Activated naive CD8-positive, alpha-beta T cell treated with anti-CD3 and anti-CD28 coated beads for 36 hours (primary cell): Measurements from ENCODE around the gene AHNAK2. TPM values are rescaled to one million over a fixed set of nuclear protein-coding genes. Genes with fewer than 3 reads are reported as not detected.

Source experiments
- DNase-seq: peaks from one replicate; pipeline ENCODE4 v3.0.0; 2021
- H3K27ac Mint-ChIP-seq: one replicate; pipeline ENCODE4 v1.8.0; 2022; ENCODE audit warnings: mild to moderate bottlenecking, moderate library complexity, mixed read lengths
- H3K27me3 Mint-ChIP-seq: one replicate; pipeline ENCODE4 v1.8.0; 2022; ENCODE audit warnings: mild to moderate bottlenecking, mixed read lengths
- H3K36me3 Mint-ChIP-seq: one replicate; pipeline ENCODE4 v1.8.0; 2021; ENCODE audit warnings: mild to moderate bottlenecking, mixed read lengths
- H3K4me1 Mint-ChIP-seq: one replicate; pipeline ENCODE4 v1.8.0; 2021; ENCODE audit warnings: mixed read lengths
- H3K4me3 Mint-ChIP-seq: one replicate; pipeline ENCODE4 v1.8.0; 2022; ENCODE audit warnings: mild to moderate bottlenecking, moderate library complexity, mixed read lengths
- H3K9me3 Mint-ChIP-seq: one replicate; pipeline ENCODE4 v1.8.0; 2022; ENCODE audit warnings: mixed read lengths
- total RNA-seq, 2 experiments: library from RNA; stranded (reverse); gene quantifications; one replicate each; pipeline ENCODE4 v1.2.3, GENCODE V29; 2021

Gene AHNAK2
- total RNA-seq, 2 experiments from 2014 or later = 0.02 TPM; not detected in 1

- no peaks in the 10 kb centered on the region for H3K4me1 Mint-ChIP-seq
- H3K36me3 Mint-ChIP-seq = no peaks in the 10 kb centered on the region
- no peaks in the 10 kb centered on the region for H3K9me3 Mint-ChIP-seq
- peaks cover 6% of the 10 kb centered on the region for H3K27me3 Mint-ChIP-seq
- no peak for DNase-seq
- no peak overlapping the region for H3K27ac Mint-ChIP-seq
- H3K4me3 Mint-ChIP-seq = no peak overlapping the region
These were observed 5.1 kb upstream of the AHNAK2 start for GRCh38 chr14:104983231-104983721.

DNA sequence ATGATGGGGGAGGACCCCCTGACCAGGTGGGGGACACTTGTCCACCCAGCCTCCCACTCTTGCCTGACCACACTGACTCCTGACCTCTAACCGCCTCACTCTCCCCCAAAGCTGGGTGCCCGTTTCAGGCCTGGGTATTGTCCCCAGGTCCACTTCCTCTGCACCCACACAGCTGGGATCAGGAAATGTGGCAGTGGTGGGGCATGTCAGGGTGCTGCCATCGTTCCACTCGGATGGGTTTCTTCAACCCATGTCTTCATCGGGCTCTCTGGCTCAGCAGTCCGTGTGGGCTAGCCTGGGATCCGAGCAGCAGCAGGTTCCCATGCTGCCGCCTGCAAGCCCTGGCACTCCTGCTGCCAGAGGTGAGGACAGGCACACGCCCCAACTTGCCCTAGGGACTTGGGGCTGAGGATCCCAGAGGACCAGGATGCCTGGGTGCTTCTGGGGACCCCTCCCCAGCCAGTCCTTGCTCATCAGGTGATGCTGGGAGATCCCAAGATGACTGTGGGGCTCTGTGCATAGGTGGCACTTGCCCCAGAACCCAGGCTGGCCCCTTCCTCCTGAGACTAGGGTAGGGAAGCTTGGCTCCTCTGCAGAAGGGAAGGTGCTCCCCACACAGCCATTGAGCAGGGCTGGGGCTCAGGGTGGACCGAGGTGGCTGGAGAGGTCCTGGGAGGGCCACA is 4.5 kb upstream of the AHNAK2 start:
- Mint-ChIP-seq H3K9me3 (no peaks in the 10 kb centered on the region), H3K4me3 (no peak overlapping the region), H3K27me3 (peaks cover 9% of the 10 kb centered on the region), H3K27ac (no peak overlapping the region), H3K4me1 (peaks cover 1% of the 10 kb centered on the region), H3K36me3 (no peaks in the 10 kb centered on the region)
- DNase-seq = no peak

GRCh38 chr14:104981699-104982541 is 3.7 kb upstream of the AHNAK2 start:
- Mint-ChIP-seq H3K27ac (no peak overlapping the region), H3K27me3 (peaks cover 16% of the 10 kb centered on the region), H3K4me3 (no peak overlapping the region), H3K9me3 (no peaks in the 10 kb centered on the region), H3K4me1 (peaks cover 2% of the 10 kb centered on the region), H3K36me3 (no peaks in the 10 kb centered on the region)
- no peak for DNase-seq

- no peaks in the 10 kb centered on the region for H3K9me3 Mint-ChIP-seq
- no peaks in the 10 kb centered on the region for H3K36me3 Mint-ChIP-seq
- no peak overlapping the region for H3K27ac Mint-ChIP-seq
- no peak for DNase-seq
- no peak overlapping the region for H3K4me3 Mint-ChIP-seq
- peaks cover 6% of the 10 kb centered on the region for H3K4me1 Mint-ChIP-seq
- H3K27me3 Mint-ChIP-seq = peaks cover 26% of the 10 kb centered on the region
These were observed 2.7 kb upstream of the AHNAK2 start for GRCh38 chr14:104980611-104981531.

DNA sequence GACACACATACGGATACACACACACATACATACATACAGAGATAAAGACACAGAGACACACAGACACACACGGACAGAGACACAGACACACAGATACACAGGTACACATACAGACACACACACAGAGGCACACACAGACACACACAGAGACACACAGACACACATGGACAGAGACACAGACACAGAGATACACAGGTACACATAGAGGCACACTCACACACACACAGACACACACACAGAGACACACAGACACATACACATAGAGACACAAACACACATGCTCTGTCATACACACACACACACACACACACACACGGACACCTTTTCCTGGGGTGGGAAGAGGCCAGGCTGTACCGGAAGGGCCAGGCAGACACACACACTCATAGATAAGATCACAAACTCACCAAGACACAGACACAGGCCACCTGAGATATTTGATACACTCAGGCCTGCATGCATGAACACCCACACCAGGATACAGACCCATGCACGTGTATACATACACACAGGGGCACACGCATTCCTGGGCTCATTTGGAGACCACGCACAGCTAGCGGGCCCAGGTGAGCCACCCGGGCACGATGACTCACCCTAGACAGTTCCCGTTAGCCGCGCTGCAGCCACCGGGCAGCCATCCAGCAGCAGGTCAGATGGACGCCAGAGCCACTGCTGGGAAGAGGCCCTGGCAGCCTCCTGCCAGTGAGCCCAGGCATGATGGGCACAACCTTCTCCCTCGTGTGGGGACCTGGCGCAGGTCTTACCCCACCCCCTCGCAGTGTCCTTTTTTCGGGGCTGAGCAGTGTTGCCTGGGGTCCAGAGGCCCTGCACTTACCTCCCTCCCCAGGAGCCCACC is 1.8 kb upstream of the AHNAK2 start:
- peaks cover 26% of the 10 kb centered on the region for H3K27me3 Mint-ChIP-seq
- H3K36me3 Mint-ChIP-seq = no peaks in the 10 kb centered on the region
- no peaks in the 10 kb centered on the region for H3K9me3 Mint-ChIP-seq
- DNase-seq = no peak
- H3K27ac Mint-ChIP-seq = no peak overlapping the region
- H3K4me1 Mint-ChIP-seq = peaks cover 9% of the 10 kb centered on the region
- H3K4me3 Mint-ChIP-seq = no peak overlapping the region

DNA sequence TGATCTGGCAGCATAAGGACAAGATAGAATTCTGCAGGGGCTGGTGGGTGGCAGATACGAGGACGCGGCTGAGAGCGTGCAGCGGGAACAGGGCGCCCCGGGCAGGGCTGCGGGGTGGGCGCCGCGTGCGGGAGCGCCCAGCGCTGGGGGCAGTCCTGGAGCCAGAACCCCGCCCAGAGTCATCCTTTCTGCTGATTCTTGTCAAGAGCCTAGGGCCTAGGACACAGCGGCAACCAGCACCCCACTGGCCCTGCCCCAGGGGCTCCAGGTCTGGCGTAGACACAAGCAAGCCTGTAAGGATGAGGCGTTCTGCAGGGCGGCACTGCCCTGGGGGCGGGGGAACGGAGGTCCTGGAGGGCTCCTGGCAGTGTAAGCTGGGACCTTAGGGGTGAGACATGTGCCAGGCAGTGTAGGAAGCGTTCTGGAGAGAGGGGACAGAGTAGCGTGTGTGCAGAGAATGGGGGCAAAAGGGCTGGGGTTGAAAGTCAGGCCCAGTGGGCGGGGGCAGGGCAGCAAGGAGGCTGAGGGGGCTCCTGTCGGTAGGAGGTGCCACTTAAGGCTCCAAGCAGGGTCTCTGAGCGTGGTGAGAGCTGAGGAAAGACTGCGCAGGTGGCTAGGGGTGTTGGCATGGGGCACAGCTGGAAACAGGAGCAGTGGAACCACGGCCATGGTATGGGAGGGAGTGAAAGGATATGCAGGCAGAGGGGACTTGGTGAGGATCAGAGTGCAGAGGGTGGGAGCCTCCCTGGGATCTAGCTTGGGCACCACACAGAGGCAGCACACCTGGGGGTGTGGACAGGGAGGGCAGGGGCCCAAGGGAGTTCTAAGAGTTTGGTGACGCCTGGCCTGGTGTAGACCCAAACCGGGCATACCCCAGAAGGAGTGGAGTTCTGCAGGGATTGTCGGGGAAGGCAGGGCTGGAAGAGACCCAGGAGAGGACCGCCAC is 845 bp upstream of the AHNAK2 start:
- Mint-ChIP-seq H3K4me1 (peaks cover 9% of the 10 kb centered on the region), H3K27ac (no peak overlapping the region), H3K27me3 (peaks cover 26% of the 10 kb centered on the region), H3K36me3 (no peaks in the 10 kb centered on the region), H3K9me3 (no peaks in the 10 kb centered on the region), H3K4me3 (no peak overlapping the region)
- no peak for DNase-seq

DNA sequence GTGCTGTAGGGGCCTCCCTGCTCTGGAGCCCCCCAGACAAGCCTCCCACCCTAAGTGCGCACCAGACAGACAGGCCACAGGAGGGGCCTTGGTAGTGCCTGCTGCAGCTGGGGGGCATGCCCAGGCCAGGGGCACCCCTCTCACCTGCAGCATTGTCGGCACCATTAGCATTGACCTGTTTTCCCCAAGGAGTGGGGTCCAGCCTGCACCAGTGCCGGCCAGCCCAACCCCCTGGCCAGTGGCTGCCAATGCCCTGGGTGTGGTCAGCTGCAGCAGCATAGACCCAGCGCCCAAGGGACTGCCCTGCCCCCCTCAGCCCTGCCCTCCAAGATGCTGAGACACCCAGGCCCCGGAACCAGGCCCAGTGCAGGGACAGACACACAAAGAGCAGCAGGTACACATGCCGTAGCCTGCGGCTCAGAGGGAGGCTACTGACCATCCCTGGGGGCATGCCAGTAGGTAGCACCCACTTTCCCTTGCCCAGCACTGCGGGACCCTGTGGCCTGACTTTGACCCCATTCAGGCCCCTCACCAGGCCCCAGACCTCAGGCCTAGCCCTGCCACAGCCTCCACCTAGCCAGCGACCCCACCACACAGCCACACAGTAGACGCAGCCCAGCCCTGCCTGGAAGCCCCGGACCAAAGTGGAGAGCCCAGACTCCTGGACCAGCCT is 1.0 kb downstream of the AHNAK2 start:
- Mint-ChIP-seq H3K27ac (no peak overlapping the region), H3K36me3 (no peaks in the 10 kb centered on the region), H3K4me3 (peak overlapping the region; percentile 78), H3K27me3 (peaks cover 26% of the 10 kb centered on the region), H3K4me1 (peaks cover 9% of the 10 kb centered on the region), H3K9me3 (no peaks in the 10 kb centered on the region)
- no peak for DNase-seq

GRCh38 chr14:104976198-104977007 is 1.8 kb downstream of the AHNAK2 start:
- peak overlapping the region; percentile 25 for H3K4me3 Mint-ChIP-seq
- peaks cover 9% of the 10 kb centered on the region for H3K4me1 Mint-ChIP-seq
- DNase-seq = peak; percentile 82
- no peaks in the 10 kb centered on the region for H3K36me3 Mint-ChIP-seq
- no peak overlapping the region for H3K27ac Mint-ChIP-seq
- peaks cover 26% of the 10 kb centered on the region for H3K27me3 Mint-ChIP-seq
- H3K9me3 Mint-ChIP-seq = no peaks in the 10 kb centered on the region

GRCh38 chr14:104975481-104976197 is 2.5 kb downstream of the AHNAK2 start:
- no peaks in the 10 kb centered on the region for H3K9me3 Mint-ChIP-seq
- peaks cover 9% of the 10 kb centered on the region for H3K4me1 Mint-ChIP-seq
- no peak for DNase-seq
- H3K4me3 Mint-ChIP-seq = no peak overlapping the region
- no peak overlapping the region for H3K27ac Mint-ChIP-seq
- H3K27me3 Mint-ChIP-seq = peaks cover 26% of the 10 kb centered on the region
- no peaks in the 10 kb centered on the region for H3K36me3 Mint-ChIP-seq

DNA sequence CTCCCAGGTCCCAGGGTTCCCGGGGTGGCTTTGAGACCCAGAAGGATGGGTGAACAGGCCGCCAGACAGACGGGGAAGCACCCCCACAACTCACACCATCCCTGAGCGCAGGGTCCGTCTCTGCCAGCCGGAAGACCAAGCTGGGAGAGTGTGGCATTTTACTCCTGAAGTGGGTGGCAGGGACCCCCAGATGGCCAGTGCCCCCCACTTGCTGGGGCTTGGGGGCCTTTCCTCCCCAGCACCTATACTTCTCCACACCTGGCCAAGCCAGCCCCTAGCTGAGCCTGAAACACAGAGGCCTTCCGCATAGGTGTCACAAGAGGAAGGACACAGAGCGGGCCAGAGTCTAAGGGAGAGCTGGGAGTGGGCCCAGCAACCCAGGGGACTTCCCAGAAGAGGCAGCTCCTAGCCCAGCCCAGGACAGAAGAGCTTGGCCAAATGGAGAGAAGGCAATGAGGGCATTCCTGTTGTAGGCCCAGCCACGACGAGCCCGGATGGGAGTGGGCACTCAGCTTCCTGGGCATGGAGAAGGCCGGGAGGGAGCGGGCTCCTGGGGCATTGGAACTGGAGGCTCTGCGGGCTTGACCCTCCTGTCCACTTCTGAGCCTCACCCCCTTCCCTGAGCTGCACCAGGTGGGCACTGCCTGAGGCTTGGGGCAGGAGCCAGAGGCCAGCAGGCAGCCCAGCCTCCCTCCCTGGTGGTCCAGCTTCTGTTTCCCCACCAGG is 3.3 kb downstream of the AHNAK2 start:
- Mint-ChIP-seq H3K27ac (no peak overlapping the region), H3K27me3 (peaks cover 26% of the 10 kb centered on the region), H3K4me1 (peaks cover 9% of the 10 kb centered on the region), H3K4me3 (no peak overlapping the region), H3K9me3 (no peaks in the 10 kb centered on the region), H3K36me3 (no peaks in the 10 kb centered on the region)
- DNase-seq = no peak

DNA sequence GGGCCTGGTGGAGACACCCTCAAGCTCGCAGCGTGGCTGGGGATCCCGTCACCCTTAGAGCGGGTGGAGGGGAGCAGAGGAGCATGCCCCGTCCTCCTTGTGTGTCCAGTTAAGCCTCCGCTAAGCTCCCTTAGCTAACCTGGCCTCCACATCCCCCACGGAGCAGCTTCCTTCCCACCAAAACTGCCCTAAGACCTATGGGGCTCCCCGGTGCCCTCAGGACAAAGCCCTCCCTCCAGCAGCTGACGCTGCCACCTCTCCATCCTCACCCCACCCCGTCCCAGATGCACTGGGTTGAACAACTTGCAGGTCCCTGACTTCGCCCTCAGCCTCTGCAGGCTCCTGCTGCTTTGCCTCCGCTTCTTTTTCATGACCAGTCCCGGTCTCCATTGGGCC is 4.0 kb downstream of the AHNAK2 start:
- Mint-ChIP-seq H3K36me3 (no peaks in the 10 kb centered on the region), H3K9me3 (no peaks in the 10 kb centered on the region), H3K27ac (no peak overlapping the region)

More for the DNA sequence above, 4.0 kb downstream of the AHNAK2 start:
- Mint-ChIP-seq H3K27me3 (peaks cover 28% of the 10 kb centered on the region), H3K4me1 (peaks cover 9% of the 10 kb centered on the region), H3K4me3 (no peak overlapping the region)
- no peak for DNase-seq
